B cell (primary cell): Measurements from ENCODE around the gene YBEY. TPM values are rescaled to one million over a fixed set of nuclear protein-coding genes. Genes with fewer than 3 reads are reported as not detected.
A peak's percentile ranks its signal among the peaks of the same experiment; 100 is the strongest.

Experiments used
- ATAC-seq: fragments of 200-7000 bp; cut with Tn5 transposase; one replicate; pipeline ENCODE4 v1.10.0; 2021; ENCODE audit warnings: low read depth, mild to moderate bottlenecking, moderate number of reproducible peaks, moderate library complexity
- CTCF ChIA-PET: fragments of 350-600 bp; sonication (Branson Sonifier 250); formaldehyde crosslinking; loops from one replicate; lab custom pipeline; 2021; ENCODE audit warnings: antibody characterized with exemption, inconsistent platforms; lab: Charles Lee
- POLR2A ChIA-PET: fragments of 350-600 bp; sonication (Branson Sonifier 250); formaldehyde crosslinking; loops from one replicate; lab custom pipeline; 2021; ENCODE audit warnings: antibody characterized with exemption; lab: Charles Lee
- DNase-seq: peaks from one replicate; pipeline ENCODE4 v3.0.0; 2013
- H2AFZ ChIP-seq: 2 replicates; pipeline ENCODE4 v1.6.1; 2012; ENCODE audit warnings: mild to moderate bottlenecking, low read depth, low read length; ENCODE audit not compliant: insufficient read depth, poor library complexity, severe bottlenecking
- H3K27ac ChIP-seq, 2 donors: 1 replicate in 1 of 2; 2 replicates in 1 of 2; pipeline ENCODE4 v1.5.1; 2012 to 2013; ENCODE audit warnings: low read length in 2 of 2, mild to moderate bottlenecking in 2 of 2, moderate library complexity in 1 of 2
- H3K27me3 ChIP-seq, 4 experiments: fragments of 200-600 bp in 1 of 4; sonication (generic) in 1 of 4; replicated peaks in 1 of 4; 1 replicate in 2 of 4; 2 replicates in 2 of 4; pipeline versions ENCODE4 v1.6.1 to v1.7.0; 2013 to 2016; ENCODE audit warnings: low read length in 3 of 4, mild to moderate bottlenecking in 2 of 4, mixed read lengths in 1 of 4, moderate library complexity in 1 of 4; ENCODE audit not compliant: insufficient read depth in 4 of 4, control insufficient read depth in 3 of 4; ENCODE audit errors: control extremely low read depth in 1 of 4
- H3K36me3 ChIP-seq, 2 experiments: replicated peaks in 1 of 2; 1 replicate in 1 of 2; 2 replicates in 1 of 2; pipeline versions ENCODE4 v1.6.1 to v1.7.1; 2013; ENCODE audit warnings: low read length in 1 of 2; ENCODE audit not compliant: insufficient read depth in 2 of 2, control insufficient read depth in 1 of 2; ENCODE audit errors: control extremely low read depth in 1 of 2, extremely low read depth in 1 of 2
- H3K4me1 ChIP-seq, 2 donors: fragments of 200-600 bp in 1 of 2; sonication (generic) in 1 of 2; 1 replicate in 1 of 2; 2 replicates in 1 of 2; pipeline versions ENCODE4 v1.5.1 to v1.6.1; 2013 to 2017; ENCODE audit warnings: low read length in 2 of 2; ENCODE audit not compliant: control insufficient read depth in 2 of 2, insufficient read depth in 2 of 2
- H3K4me2 ChIP-seq: replicated peaks from 2 replicates; pipeline ENCODE3; 2012; ENCODE audit warnings: mild to moderate bottlenecking, low read depth, low read length; ENCODE audit not compliant: poor library complexity, severe bottlenecking
- H3K4me3 ChIP-seq, 5 experiments: fragments of 200-600 bp in 1 of 5; sonication (generic) in 1 of 5; 1 replicate in 3 of 5; 2 replicates in 2 of 5; pipeline versions ENCODE4 v1.5.1 to v1.7.0; 2011 to 2016; ENCODE audit warnings: low read length in 4 of 5, mild to moderate bottlenecking in 4 of 5, low read depth in 2 of 5, control low read depth in 1 of 5, moderate library complexity in 1 of 5; ENCODE audit not compliant: insufficient read depth in 1 of 5; ENCODE audit errors: control extremely low read depth in 1 of 5, extremely low read depth in 1 of 5
- H3K79me2 ChIP-seq: fragments of 200-600 bp; sonication (generic); one replicate; pipeline ENCODE4 v1.6.0; 2016; ENCODE audit warnings: low read length; ENCODE audit not compliant: control insufficient read depth, insufficient read depth
- H3K9ac ChIP-seq: fragments of 200-600 bp; sonication (generic); 2 replicates; pipeline ENCODE4 v1.6.1; 2017; ENCODE audit warnings: mild to moderate bottlenecking, low read length, moderate library complexity
- H3K9me3 ChIP-seq, 3 donors: one replicate each; pipeline versions ENCODE4 v1.6.1 to v1.7.1; 2013; ENCODE audit warnings: low read length in 2 of 3; ENCODE audit not compliant: control insufficient read depth in 2 of 3, insufficient read depth in 1 of 3; ENCODE audit errors: control extremely low read depth in 1 of 3
- H4K20me1 ChIP-seq: 2 replicates; pipeline ENCODE4 v1.6.0; 2012; ENCODE audit warnings: mild to moderate bottlenecking, low read length; ENCODE audit not compliant: insufficient read depth, control insufficient read depth, poor library complexity, severe bottlenecking
- H3K27ac Mint-ChIP-seq: one replicate; pipeline ENCODE4 v1.8.0; 2021; ENCODE audit warnings: mixed read lengths
- H3K27me3 Mint-ChIP-seq: one replicate; pipeline ENCODE4 v1.8.0; 2021; ENCODE audit warnings: mixed read lengths
- H3K4me1 Mint-ChIP-seq: one replicate; pipeline ENCODE4 v1.8.0; 2021; ENCODE audit warnings: mixed read lengths
- H3K4me3 Mint-ChIP-seq: one replicate; pipeline ENCODE4 v1.8.0; 2021; ENCODE audit warnings: mixed read lengths
- H3K9me3 Mint-ChIP-seq: one replicate; pipeline ENCODE4 v1.8.0; 2022; ENCODE audit warnings: mixed read lengths; ENCODE audit not compliant: insufficient read depth
- CTCF ChIP-seq: fragments of 200-600 bp; IDR thresholded peaks from one replicate; pipeline ENCODE4 v1.8.0; 2022; ENCODE audit warnings: antibody characterized with exemption, mild to moderate bottlenecking
- EZH2 ChIP-seq: IDR thresholded peaks from 2 replicates; pipeline ENCODE4 v1.6.1; 2012; ENCODE audit warnings: borderline replicate concordance, low read depth, mild to moderate bottlenecking, moderate library complexity, low read length; ENCODE audit not compliant: insufficient read depth, poor library complexity, severe bottlenecking
- WGBS: methylation state at CpG from one replicate; pipeline ENCODE4 v1.1.5; 2013; ENCODE audit warnings: missing lambda C conversion rate; ENCODE audit not compliant: insufficient coverage; 5-methylcytosine and 5-hydroxymethylcytosine counted together
- intact Hi-C: fragments of 100-400 bp; cut with micrococcal nuclease; formaldehyde crosslinking; loops from one replicate; pipeline ENCODE4 v1.10.0; 2022
- polyA plus RNA-seq: library from polyadenylated mRNA; depleted of rRNA; stranded (reverse); fragments of >200 nt; gene quantifications from 2 replicates; pipeline ENCODE4 v1.2.3, GENCODE V29; 2012
- total RNA-seq, 2 donors: library from RNA; stranded (reverse); fragments of 120-200 nt in 1 of 2; gene quantifications; 1 replicate in 1 of 2; 2 replicates in 1 of 2; pipeline versions ENCODE4 v1.2.3 to v1.2.4, GENCODE V29; 2013 to 2022

Gene YBEY
- total and polyA plus RNA-seq, 2 donors (not counting 1 experiment from before 2014, with no cell fraction given) = 15.0 to 21.6 TPM

- Histone ChIP-seq H3K27ac (peak overlapping the region in 1 of 2 donors; percentile 95), H3K36me3 (peaks cover 0 to 2% of the 10 kb centered on the region in 2 experiments), H3K4me1 (peaks cover 16 to 23% of the 10 kb centered on the region in 2 donors), H4K20me1 (no peaks in the 10 kb centered on the region), H3K79me2 (peaks cover 30% of the 10 kb centered on the region), H3K27me3 (peaks cover 0 to 3% (median 0%) of the 10 kb centered on the region in 4 experiments), H3K9me3 (no peaks in the 10 kb centered on the region), H2AFZ (peak overlapping the region; percentile 93), H3K9ac (peak overlapping the region; percentile 87), H3K4me3 (peak overlapping the region; percentile 54 to 100 (median 95)), H3K4me2 (peak overlapping the region; percentile 97)
- Mint-ChIP-seq H3K4me1 (peaks cover 24% of the 10 kb centered on the region), H3K4me3 (peak overlapping the region; percentile 88), H3K9me3 (no peaks in the 10 kb centered on the region), H3K27me3 (no peaks in the 10 kb centered on the region), H3K27ac (peak overlapping the region; percentile 59)
- ATAC-seq = no peak
- intact Hi-C loops = no loop called here
- TF ChIP-seq CTCF (no peak), EZH2 (no peak)
- POLR2A ChIA-PET = no interaction called here
- WGBS = under 1% methylated on average over 34 of the region's 34 CpGs
- DNase-seq = no peak
- CTCF ChIA-PET = interaction anchor here (0.7 kb wide), 1 partner anchor 19 kb away, joined by 3 read pairs; no protein-coding TSS in a partner anchor
Observed at GRCh38 chr21:46323227-46323709, 37.1 kb downstream of the YBEY start.

GRCh38 chr21:46323710-46324389, 37.7 kb downstream of the YBEY start, which contains the start of the genes C21orf58 and PCNT:
TSS of gene C21orf58 (minus strand) at chr21:46323870. CDS start at chr21:46322738, 1,132 bp downstream.
TSS of gene PCNT (plus strand) at chr21:46324156. CDS start at chr21:46324229, 73 bp downstream.
- Histone ChIP-seq H2AFZ (peak within 1 kb of the TSS; percentile 93), H3K9me3 (no peaks in the 10 kb centered on the region), H3K9ac (peak within 1 kb of the TSS; percentile 87), H3K27me3 (peaks cover 0 to 3% (median 0%) of the 10 kb centered on the region in 4 experiments), H3K36me3 (peaks cover 0 to 2% of the 10 kb centered on the region in 2 experiments), H3K4me1 (peaks cover 16 to 23% of the 10 kb centered on the region in 2 donors), H3K79me2 (peaks cover 25% of the 10 kb centered on the region), H3K4me2 (peak within 1 kb of the TSS; percentile 97), H3K27ac (peak within 1 kb of the TSS; percentile 95 to 96), H4K20me1 (no peaks in the 10 kb centered on the region), H3K4me3 (peak within 1 kb of the TSS; percentile 54 to 100 (median 95))
- intact Hi-C loops = loop anchor here (1.0 to 2.0 kb wide), 5 partner anchors 38 to 181 kb away; partner anchors contain the start of genes DIP2A, LSS, SPATC1L and YBEY
- H3K27me3 Mint-ChIP-seq = no peaks in the 10 kb centered on the region
- ATAC-seq (peak; percentile 80), DNase-seq (peak; percentile 98)
- peaks cover 24% of the 10 kb centered on the region for H3K4me1 Mint-ChIP-seq
- H3K9me3 Mint-ChIP-seq = no peaks in the 10 kb centered on the region
- POLR2A ChIA-PET = no interaction called here
- TF ChIP-seq EZH2 (no peak), CTCF (no peak)
- H3K4me3 Mint-ChIP-seq = peak within 1 kb of the TSS; percentile 88
- H3K27ac Mint-ChIP-seq = peak within 1 kb of the TSS; percentile 95
- CTCF ChIA-PET = no interaction called here
- WGBS = under 1% methylated on average over 76 of the region's 76 CpGs
